ENCODE measurements around the gene ARNT2.

GRCh38 chr15:80637747-80638146, 233.6 kb downstream of the ARNT2 start:
- TF ChIP-seq CTCF (IDR thresholded peaks at IDR 0.05) (no peak), ZFX (IDR thresholded peaks at IDR 0.05; ENCODE audit: borderline replicate concordance) (no peak)

Data from 22Rv1 (cell line).